Thoracic aorta (tissue), 2 donors: Measurements from ENCODE around the gene PBRM1. TPM values are rescaled to one million over a fixed set of nuclear protein-coding genes. Genes with fewer than 3 reads are reported as not detected.
A peak's percentile ranks its signal among the peaks of the same experiment; 100 is the strongest.
"Not testable (repeated sequence)": the region's sequence is repeated elsewhere in the genome, so short reads cannot be mapped to it uniquely, and the experiment has no call there.

Source experiments
- ATAC-seq: fragments of 150-250 bp; one replicate; pipeline ENCODE4 v1.8.0; 2017; ENCODE audit warnings: low read depth; ENCODE audit not compliant: insufficient number of reproducible peaks, low FRiP score
- DNase-seq: peaks from one replicate; pipeline ENCODE4 v3.0.0-alpha.2; 2020; ENCODE audit warnings: low spot score
- H3K27ac ChIP-seq, 2 donors: fragments of 200-600 bp; sonication (generic); 1 replicate in 1 of 2; 2 replicates in 1 of 2; pipeline ENCODE4 v1.5.1; 2016; ENCODE audit warnings: mild to moderate bottlenecking in 2 of 2, moderate library complexity in 2 of 2
- H3K27me3 ChIP-seq: fragments of 200-600 bp; sonication (generic); replicated peaks from 2 replicates; pipeline ENCODE4 v1.6.0; 2016; ENCODE audit warnings: mild to moderate bottlenecking; ENCODE audit not compliant: insufficient read depth
- H3K36me3 ChIP-seq: fragments of 200-600 bp; sonication (generic); one replicate; pipeline ENCODE4 v1.5.1; 2016
- H3K4me1 ChIP-seq, 2 donors: fragments of 200-600 bp; sonication (generic); 1 replicate in 1 of 2; 2 replicates in 1 of 2; pipeline versions ENCODE4 v1.5.1 to v1.6.0; 2016; ENCODE audit warnings: low read depth in 2 of 2, mild to moderate bottlenecking in 1 of 2; ENCODE audit not compliant: control insufficient read depth in 1 of 2
- H3K4me3 ChIP-seq: fragments of 200-600 bp; sonication (generic); 2 replicates; pipeline ENCODE4 v1.5.1; 2016; ENCODE audit warnings: mild to moderate bottlenecking
- H3K9me3 ChIP-seq: fragments of 200-600 bp; sonication (generic); 2 replicates; pipeline ENCODE4 v1.5.1; 2016
- CTCF ChIP-seq: fragments of 200-600 bp; sonication (generic); IDR thresholded peaks from one replicate; pipeline ENCODE4 v1.5.1; 2019; ENCODE audit warnings: antibody characterized with exemption
- total RNA-seq, 2 donors: library from RNA; depleted of rRNA; stranded (reverse); fragments of >200 nt; gene quantifications; one replicate each; pipeline versions ENCODE4 v1.1.0 to v1.2.3, GENCODE V29; 2016

Gene PBRM1
- total RNA-seq, 2 donors from 2014 or later, result 84.5 to 87.2 TPM

- TF ChIP-seq CTCF, result no peak
- ATAC-seq (no peak), DNase-seq (no peak)
- Histone ChIP-seq H3K4me1 (peaks cover 20 to 44% of the 10 kb centered on the region in 2 donors), H3K4me3 (no peak overlapping the region), H3K9me3 (no peaks in the 10 kb centered on the region), H3K36me3 (peaks cover 26% of the 10 kb centered on the region), H3K27me3 (no peaks in the 10 kb centered on the region), H3K27ac (peak overlapping the region in 1 of 2 donors; percentile 37)
Measured at GRCh38 chr3:52681596-52681995, 4.1 kb downstream of the PBRM1 start.

GRCh38 chr3:52679811-52680210 lies 5.9 kb downstream of the PBRM1 start:
- H3K9me3 ChIP-seq, result no peaks in the 10 kb centered on the region
- H3K4me1 ChIP-seq, result peaks cover 17 to 37% of the 10 kb centered on the region in 2 donors
- H3K27ac ChIP-seq, result no peak overlapping the region
- DNase-seq (no peak), ATAC-seq (no peak)
- H3K27me3 ChIP-seq, result no peaks in the 10 kb centered on the region
- H3K36me3 ChIP-seq, result peaks cover 31% of the 10 kb centered on the region
- no peak overlapping the region for H3K4me3 ChIP-seq
- no peak for TF ChIP-seq CTCF

- H3K4me3 ChIP-seq, result no peak overlapping the region
- H3K9me3 ChIP-seq, result no peaks in the 10 kb centered on the region
- ATAC-seq (no peak), DNase-seq (no peak)
- H3K27ac ChIP-seq, result no peak overlapping the region
- H3K4me1 ChIP-seq, result peaks cover 10 to 31% of the 10 kb centered on the region in 2 donors
- H3K27me3 ChIP-seq, result no peaks in the 10 kb centered on the region
- no peak for TF ChIP-seq CTCF
- peaks cover 31% of the 10 kb centered on the region for H3K36me3 ChIP-seq
Measured at GRCh38 chr3:52679199-52679538, 6.5 kb downstream of the PBRM1 start.

GRCh38 chr3:52678265-52679198 lies 7.2 kb downstream of the PBRM1 start:
- peaks cover 6 to 25% of the 10 kb centered on the region in 2 donors for H3K4me1 ChIP-seq
- ATAC-seq, result no peak

GRCh38 chr3:52676201-52676600 lies 9.5 kb downstream of the PBRM1 start:
- not testable (repeated sequence) for DNase-seq, H3K4me1 ChIP-seq, H3K27me3 ChIP-seq, H3K27ac ChIP-seq, H3K4me3 ChIP-seq, ATAC-seq, H3K9me3 ChIP-seq
- H3K36me3 ChIP-seq, result peaks cover 31% of the 10 kb centered on the region

More at GRCh38 chr3:52678265-52679198, 7.2 kb downstream of the PBRM1 start:
- Histone ChIP-seq H3K27ac (no peak overlapping the region), H3K27me3 (no peaks in the 10 kb centered on the region), H3K36me3 (peaks cover 31% of the 10 kb centered on the region), H3K4me3 (no peak overlapping the region), H3K9me3 (no peaks in the 10 kb centered on the region)
- DNase-seq, result no peak
- no peak for TF ChIP-seq CTCF
